ENCODE measurements around the gene USP19. TPM values are rescaled to one million over a fixed set of nuclear protein-coding genes. Genes with fewer than 3 reads are reported as not detected.

Gene USP19
- total and polyA plus RNA-seq, 4 donors: 8.1 to 39.6 (median 27.4) TPM

- Histone ChIP-seq H3K9ac (ENCODE audit: low read depth in 1 of 2, low read length in 2 of 2) (no peak overlapping the region), H3K4me1 (ENCODE audit: control insufficient read depth in 4 of 4, insufficient read depth in 4 of 4, low read length in 3 of 4) (no peaks in the 10 kb centered on the region), H3K4me3 (ENCODE audit: low read depth in 1 of 3, low read length in 3 of 3) (no peak overlapping the region), H3K27me3 (ENCODE audit: control insufficient read depth in 4 of 4, insufficient read depth in 4 of 4, low read length in 3 of 4) (no peaks in the 10 kb centered on the region), H3K27ac (ENCODE audit: low read depth in 1 of 2, low read length in 2 of 2) (no peak overlapping the region), H3K9me3 (ENCODE audit: control insufficient read depth in 4 of 4, low read length in 3 of 4) (no peaks in the 10 kb centered on the region), H3K36me3 (ENCODE audit: control insufficient read depth in 4 of 4, insufficient read depth in 3 of 4, low read depth in 1 of 4, low read length in 3 of 4) (peaks cover 30 to 84% (median 68%) of the 10 kb centered on the region in 4 donors)
- WGBS: 76% methylated on average over 6 of the region's 6 CpGs
- no peak for DNase-seq (ENCODE audit: low spot score)
- TF ChIP-seq JUND (IDR thresholded peaks at IDR 0.05) (no peak), MAX (IDR thresholded peaks at IDR 0.05) (no peak), RAD21 (IDR thresholded peaks at IDR 0.05) (no peak), FOXA1 (IDR thresholded peaks at IDR 0.05) (no peak)
These were observed 9.3 kb downstream of the USP19 start for GRCh38 chr3:49111347-49111746.

- WGBS: 86% methylated on average over 13 of the region's 13 CpGs
- no peak overlapping the region for H3K4me3 ChIP-seq (ENCODE audit: low read depth in 1 of 3, low read length in 3 of 3)
- no peaks in the 10 kb centered on the region for H3K27me3 ChIP-seq (ENCODE audit: control insufficient read depth in 4 of 4, insufficient read depth in 4 of 4, low read length in 3 of 4)
- H3K27ac ChIP-seq (ENCODE audit: low read depth in 1 of 2, low read length in 2 of 2): no peak overlapping the region
- peaks cover 28 to 78% (median 65%) of the 10 kb centered on the region in 4 donors for H3K36me3 ChIP-seq (ENCODE audit: control insufficient read depth in 4 of 4, insufficient read depth in 3 of 4, low read depth in 1 of 4, low read length in 3 of 4)
- peaks cover 0 to 2% (median 0%) of the 10 kb centered on the region in 4 donors for H3K4me1 ChIP-seq (ENCODE audit: control insufficient read depth in 4 of 4, insufficient read depth in 4 of 4, low read length in 3 of 4)
- no peak for DNase-seq (ENCODE audit: low spot score)
- no peaks in the 10 kb centered on the region for H3K9me3 ChIP-seq (ENCODE audit: control insufficient read depth in 4 of 4, low read length in 3 of 4)
- no peak overlapping the region for H3K9ac ChIP-seq (ENCODE audit: low read depth in 1 of 2, low read length in 2 of 2)
- TF ChIP-seq HNF4A (conservative IDR thresholded peaks at IDR 0.05): no peak
- no peak for TF ChIP-seq JUND (IDR thresholded peaks at IDR 0.05)
- TF ChIP-seq RXRA (IDR thresholded peaks at IDR 0.05): no peak
- no peak for TF ChIP-seq MAX (IDR thresholded peaks at IDR 0.05)
- TF ChIP-seq ZBTB33 (IDR thresholded peaks at IDR 0.05): no peak
- TF ChIP-seq GABPA (IDR thresholded peaks at IDR 0.05 in 1 of 2, conservative IDR thresholded peaks at IDR 0.05 in 1 of 2): no peak
- no peak for TF ChIP-seq REST (IDR thresholded peaks at IDR 0.05)
- no peak for TF ChIP-seq HNF4G (IDR thresholded peaks at IDR 0.05)
- no peak for TF ChIP-seq ATF3 (IDR thresholded peaks at IDR 0.05)
- TF ChIP-seq RAD21 (IDR thresholded peaks at IDR 0.05): no peak
- no peak for TF ChIP-seq EGR1 (IDR thresholded peaks at IDR 0.05; ENCODE audit: low read depth in 2 of 2)
- no peak for TF ChIP-seq CTCF (IDR thresholded peaks at IDR 0.05; ENCODE audit: low read depth, low read length, missing input control)
- TF ChIP-seq FOXA2 (IDR thresholded peaks at IDR 0.05): no peak
- no peak for TF ChIP-seq SP1 (IDR thresholded peaks at IDR 0.05)
- TF ChIP-seq NR2F2 (IDR thresholded peaks at IDR 0.05): no peak
- no peak for TF ChIP-seq FOXA1 (IDR thresholded peaks at IDR 0.05)
These were observed 9.8 kb downstream of the USP19 start for GRCh38 chr3:49110780-49111179.
